GM23338 (cell line): Measurements from ENCODE around the gene GRK2. TPM values are rescaled to one million over a fixed set of nuclear protein-coding genes. Genes with fewer than 3 reads are reported as not detected.

Source experiments
- ATAC-seq: fragments of 200-7000 bp; cut with Tn5 transposase; 3 replicates; pipeline ENCODE4 v1.9.1; 2020
- DNase-seq: peaks from one replicate; pipeline ENCODE4 v3.0.0-alpha.2; 2015; ENCODE audit warnings: low spot score
- H2AFZ ChIP-seq: fragments of 200-600 bp; sonication (generic); 2 replicates; pipeline ENCODE4 v1.8.0; 2016; ENCODE audit warnings: antibody characterized with exemption, mild to moderate bottlenecking, moderate library complexity
- H3F3A ChIP-seq: fragments of 200-600 bp; sonication (generic); replicated peaks from 2 replicates; pipeline ENCODE4 v1.8.0; 2017; ENCODE audit warnings: antibody characterized with exemption, mixed run types, low read depth
- H3K27ac ChIP-seq: fragments of 200-600 bp; sonication (generic); 2 replicates; pipeline ENCODE4 v1.6.1; 2016; ENCODE audit warnings: low read depth
- H3K27me3 ChIP-seq: fragments of 200-600 bp; sonication (generic); 2 replicates; pipeline ENCODE4 v1.8.0; 2016; ENCODE audit warnings: mild to moderate bottlenecking, mixed run types, moderate library complexity; ENCODE audit not compliant: insufficient read depth
- H3K36me3 ChIP-seq: fragments of 200-600 bp; sonication (generic); 2 replicates; pipeline ENCODE4 v1.8.0; 2016; ENCODE audit warnings: mild to moderate bottlenecking; ENCODE audit not compliant: insufficient read depth
- H3K4me1 ChIP-seq: fragments of 200-600 bp; sonication (generic); 2 replicates; pipeline ENCODE4 v1.8.0; 2016; ENCODE audit warnings: mild to moderate bottlenecking, moderate library complexity; ENCODE audit not compliant: insufficient read depth
- H3K4me2 ChIP-seq: fragments of 200-600 bp; sonication (generic); 2 replicates; pipeline ENCODE4 v1.7.1; 2017; ENCODE audit warnings: mixed run types
- H3K4me3 ChIP-seq: fragments of 200-600 bp; sonication (generic); 2 replicates; pipeline ENCODE4 v1.6.1; 2016; ENCODE audit warnings: mixed run types
- H3K79me2 ChIP-seq: fragments of 200-600 bp; sonication (generic); replicated peaks from 2 replicates; pipeline ENCODE4 v1.8.0; 2017; ENCODE audit warnings: mild to moderate bottlenecking; ENCODE audit not compliant: insufficient read depth
- H3K9me2 ChIP-seq: fragments of 200-600 bp; sonication (generic); 2 replicates; pipeline ENCODE4 v1.8.0; 2017; ENCODE audit not compliant: insufficient read depth
- H4K20me1 ChIP-seq: fragments of 200-600 bp; sonication (generic); replicated peaks from 2 replicates; pipeline ENCODE4 v1.8.0; 2017; ENCODE audit warnings: mild to moderate bottlenecking; ENCODE audit not compliant: insufficient read depth
- H3K27ac Mint-ChIP-seq: 2 replicates; pipeline ENCODE4 v1.8.0; 2020; ENCODE audit warnings: inconsistent platforms, mild to moderate bottlenecking, moderate library complexity, mixed read lengths
- H3K27me3 Mint-ChIP-seq: 3 replicates; pipeline ENCODE4 v1.8.0; 2022; ENCODE audit warnings: low read depth, mild to moderate bottlenecking, moderate library complexity, mixed read lengths, inconsistent platforms; ENCODE audit not compliant: insufficient read depth, poor library complexity
- H3K36me3 Mint-ChIP-seq: 3 replicates; pipeline ENCODE4 v1.8.0; 2021; ENCODE audit warnings: low read depth, mild to moderate bottlenecking, inconsistent platforms, moderate library complexity, mixed read lengths
- H3K4me1 Mint-ChIP-seq: 3 replicates; pipeline ENCODE4 v1.8.0; 2020; ENCODE audit warnings: mild to moderate bottlenecking, inconsistent platforms, mixed read lengths
- H3K4me3 Mint-ChIP-seq: 3 replicates; pipeline ENCODE4 v1.8.0; 2021; ENCODE audit warnings: moderate library complexity, mild to moderate bottlenecking, inconsistent platforms, mixed read lengths
- H3K9me3 Mint-ChIP-seq: 3 replicates; pipeline ENCODE4 v1.8.0; 2020; ENCODE audit warnings: moderate library complexity, mild to moderate bottlenecking, inconsistent platforms, mixed read lengths
- EZH2 ChIP-seq: fragments of 200-600 bp; sonication (generic); IDR thresholded peaks from one replicate; pipeline ENCODE4 v1.8.0; 2017; ENCODE audit warnings: antibody characterized with exemption, mild to moderate bottlenecking, low read depth; ENCODE audit not compliant: unreplicated experiment
- EZH2phosphoT487 ChIP-seq: fragments of 200-600 bp; sonication (generic); IDR thresholded peaks from one replicate; pipeline ENCODE4 v1.8.1; 2018; ENCODE audit warnings: antibody characterized with exemption; ENCODE audit not compliant: unreplicated experiment
- JUNB ChIP-seq: IDR thresholded peaks from one replicate; pipeline ENCODE4 v1.6.1; 2016; ENCODE audit warnings: antibody characterized with exemption; ENCODE audit not compliant: unreplicated experiment
- ZNF114 ChIP-seq: fragments of 250-450 bp; sonication (Bioruptor Pico); IDR thresholded peaks from 2 replicates; pipeline ENCODE4 v1.5.0; 2020; ENCODE audit warnings: mild to moderate bottlenecking, moderate library complexity
- ZNF462 ChIP-seq: fragments of 250-450 bp; sonication (Bioruptor Pico); IDR thresholded peaks from 2 replicates; pipeline ENCODE4 v1.5.0; 2020; ENCODE audit warnings: mild to moderate bottlenecking, moderate library complexity
- polyA plus RNA-seq: library from polyadenylated mRNA; unstranded; fragments of >200 nt; fragmentation: Nextera tagmentation; extraction: Ambion mirVana; gene quantifications from 2 replicates; pipeline ENCODE4 v1.2.1, GENCODE V29; 2016
- total RNA-seq: library from RNA; depleted of rRNA; stranded (reverse); fragments of >200 nt; shearing (Covaris generic); gene quantifications from 2 replicates; pipeline ENCODE4 v1.2.3, GENCODE V29; 2014

GRK2 gene
- total and polyA plus RNA-seq, 2 experiments from 2014 or later = 19.5 to 72.5 TPM

DNA sequence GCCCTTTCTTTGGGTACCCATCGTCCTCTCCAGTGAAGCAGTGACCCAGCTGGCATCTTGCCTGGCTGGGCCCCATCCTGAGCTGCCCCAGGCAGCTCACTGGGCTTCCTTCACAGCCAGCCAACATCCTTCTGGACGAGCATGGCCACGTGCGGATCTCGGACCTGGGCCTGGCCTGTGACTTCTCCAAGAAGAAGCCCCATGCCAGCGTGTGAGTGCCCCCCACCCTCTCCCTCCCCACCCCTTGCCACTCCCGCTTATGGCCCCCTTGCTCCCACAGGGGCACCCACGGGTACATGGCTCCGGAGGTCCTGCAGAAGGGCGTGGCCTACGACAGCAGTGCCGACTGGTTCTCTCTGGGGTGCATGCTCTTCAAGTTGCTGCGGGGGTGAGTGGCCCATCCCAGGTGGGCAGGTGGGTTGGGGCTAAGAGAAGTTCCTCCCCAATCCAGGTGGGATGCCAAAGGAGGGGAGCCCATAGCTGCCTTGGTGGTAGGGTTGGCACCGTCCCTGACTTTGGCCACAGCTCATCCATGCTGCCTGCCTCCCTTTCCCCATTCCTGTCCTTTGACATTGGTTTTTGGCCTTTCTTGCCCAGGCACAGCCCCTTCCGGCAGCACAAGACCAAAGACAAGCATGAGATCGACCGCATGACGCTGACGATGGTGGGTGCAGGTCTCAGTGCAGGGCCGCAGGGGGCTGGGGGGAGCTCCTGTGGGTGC is 16.0 kb downstream of the GRK2 start:
- H3K27ac Mint-ChIP-seq = no peak overlapping the region
- peaks cover 7% of the 10 kb centered on the region for H3K36me3 ChIP-seq

More for the DNA sequence above, 16.0 kb downstream of the GRK2 start:
- H3K36me3 Mint-ChIP-seq = peaks cover 34% of the 10 kb centered on the region
- ATAC-seq = no peak
- no peak overlapping the region for H3K4me3 ChIP-seq
- H3K4me1 ChIP-seq = peaks cover 3% of the 10 kb centered on the region
- no peaks in the 10 kb centered on the region for H3K79me2 ChIP-seq
- H3K9me2 ChIP-seq = no peaks in the 10 kb centered on the region
- no peaks in the 10 kb centered on the region for H3K27me3 ChIP-seq
- TF ChIP-seq EZH2 (no peak), ZNF114 (CRISPR knock-in tag) (no peak), EZH2phosphoT487 (no peak), ZNF462 (CRISPR knock-in tag) (no peak), JUNB (no peak)
- DNase-seq = no peak
- no peak overlapping the region for H3K4me3 Mint-ChIP-seq
- H3K4me2 ChIP-seq = no peak overlapping the region
- no peaks in the 10 kb centered on the region; the same call in 1 of the 2 replicates for H4K20me1 ChIP-seq
- peaks cover 2% of the 10 kb centered on the region; the same call in 1 of the 2 replicates for H3F3A ChIP-seq
- no peak overlapping the region for H2AFZ ChIP-seq
- no peak overlapping the region for H3K27ac ChIP-seq
- H3K4me1 Mint-ChIP-seq = peaks cover 10% of the 10 kb centered on the region
- H3K27me3 Mint-ChIP-seq = peaks cover 4% of the 10 kb centered on the region
- H3K9me3 Mint-ChIP-seq = no peaks in the 10 kb centered on the region
